Measurements from ENCODE around the gene ZNF350.
A peak's percentile ranks its signal among the peaks of the same experiment; 100 is the strongest.
"Not testable (repeated sequence)": the region's sequence is repeated elsewhere in the genome, so short reads cannot be mapped to it uniquely, and the experiment has no call there.

Gene ZNF350

DNA sequence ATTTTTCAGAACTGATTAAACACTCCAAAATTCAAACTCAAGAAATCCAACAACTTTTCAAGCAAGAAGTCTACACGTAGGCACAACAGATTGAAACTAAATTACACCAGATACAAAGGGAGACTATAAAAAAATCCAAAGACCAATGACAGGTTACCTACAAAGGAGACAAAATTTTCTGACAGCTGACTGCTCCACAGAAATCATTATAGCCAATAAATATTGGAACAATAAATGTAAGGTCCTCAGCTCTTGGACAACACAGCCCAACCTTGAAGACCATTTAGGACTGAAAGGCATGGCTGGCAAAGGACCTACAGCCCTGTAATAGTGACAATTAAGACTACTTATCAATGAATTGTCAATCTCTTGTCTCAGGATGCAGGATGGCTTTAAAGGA lies 15.9 kb downstream of the ZNF350 start:
- no peak for DNase-seq

DNA sequence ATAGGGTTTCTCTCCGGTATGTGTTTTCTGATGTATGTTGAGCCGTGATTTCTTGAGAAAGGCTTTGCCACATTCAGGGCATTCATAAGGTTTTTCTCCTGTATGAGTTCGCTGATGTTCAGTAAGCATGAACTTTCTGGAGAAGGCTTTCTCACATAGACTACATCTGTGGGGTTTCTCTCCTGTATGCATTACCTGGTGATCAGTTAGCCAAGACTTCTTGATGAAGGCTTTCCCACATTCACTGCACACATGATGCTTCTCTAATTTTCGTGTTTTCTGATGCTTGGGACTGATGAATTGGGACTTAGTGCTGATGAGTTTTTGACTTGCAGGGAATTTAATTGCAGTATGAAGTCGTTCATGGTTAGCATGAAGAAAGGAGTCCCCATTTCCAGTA lies 21.1 kb downstream of the ZNF350 start:
- no peak for DNase-seq

DNA sequence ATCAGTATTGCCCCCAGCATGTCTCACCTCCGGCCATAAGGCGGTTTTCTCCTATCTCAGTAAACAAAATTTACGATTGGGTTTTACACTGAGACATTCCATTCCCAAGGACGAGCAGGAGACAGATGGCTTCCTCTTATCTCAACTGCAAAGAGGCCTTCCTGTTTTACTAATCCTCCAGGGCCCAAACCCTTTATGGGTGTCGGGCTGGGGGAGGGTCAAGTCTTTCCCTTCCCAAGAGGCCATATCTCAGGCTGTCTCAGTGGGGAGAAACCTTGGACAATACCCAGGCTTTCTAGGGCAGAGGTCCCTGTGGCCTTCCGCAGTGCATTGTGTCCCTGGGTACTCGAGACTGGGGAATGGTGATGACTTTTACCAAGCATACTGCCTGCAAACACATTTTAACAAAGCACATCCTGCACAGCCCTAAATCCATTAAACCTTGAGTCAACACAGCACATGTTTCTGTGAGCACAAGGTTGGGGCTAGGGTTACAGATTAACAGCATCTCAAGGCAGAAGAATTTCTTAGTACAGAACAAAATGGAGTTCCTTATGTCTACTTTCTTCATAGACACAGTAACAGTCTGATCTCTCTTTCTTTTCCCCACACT lies 25.9 kb downstream of the ZNF350 start:
- DNase-seq = not testable (repeated sequence)

DNA sequence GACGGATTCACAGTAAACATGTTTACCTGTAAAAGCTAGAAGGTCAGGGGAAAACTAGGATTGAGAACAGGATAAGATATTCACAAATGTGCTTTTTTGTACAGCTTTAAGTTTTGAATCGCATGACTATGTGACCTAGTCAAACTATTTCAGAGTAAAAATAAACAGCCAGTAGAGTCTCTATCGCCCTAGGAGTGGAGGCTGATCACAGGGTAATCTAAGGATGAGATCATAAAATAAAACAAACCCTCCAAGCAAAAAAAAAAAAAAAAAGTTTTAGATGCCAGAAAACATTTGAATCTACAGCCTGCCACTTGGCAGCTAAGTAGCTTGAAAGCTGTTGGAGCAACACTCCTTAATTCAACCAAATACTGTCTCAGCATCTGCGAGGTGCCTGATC lies 26.8 kb downstream of the ZNF350 start:
- no peak for DNase-seq

DNA sequence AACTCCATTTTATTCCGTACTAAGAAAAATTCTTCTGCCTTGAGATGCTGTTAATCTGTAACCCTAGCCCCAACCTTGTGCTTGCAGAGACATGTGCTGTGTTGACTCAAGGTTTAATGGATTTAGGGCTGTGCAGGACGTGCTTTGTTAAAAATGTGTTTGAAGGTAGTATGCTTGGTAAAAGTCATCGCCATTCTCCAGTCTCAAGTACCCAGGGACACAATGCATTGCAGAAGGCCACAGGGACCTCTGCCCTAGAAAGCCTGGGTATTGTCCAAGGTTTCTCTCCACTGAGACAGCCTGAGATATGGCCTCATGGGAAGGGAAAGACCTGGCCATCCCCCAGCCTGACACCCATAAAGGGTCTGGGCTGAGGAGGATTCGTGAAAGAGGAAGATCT lies 28.8 kb downstream of the ZNF350 start:
- not testable (repeated sequence) for DNase-seq

DNA sequence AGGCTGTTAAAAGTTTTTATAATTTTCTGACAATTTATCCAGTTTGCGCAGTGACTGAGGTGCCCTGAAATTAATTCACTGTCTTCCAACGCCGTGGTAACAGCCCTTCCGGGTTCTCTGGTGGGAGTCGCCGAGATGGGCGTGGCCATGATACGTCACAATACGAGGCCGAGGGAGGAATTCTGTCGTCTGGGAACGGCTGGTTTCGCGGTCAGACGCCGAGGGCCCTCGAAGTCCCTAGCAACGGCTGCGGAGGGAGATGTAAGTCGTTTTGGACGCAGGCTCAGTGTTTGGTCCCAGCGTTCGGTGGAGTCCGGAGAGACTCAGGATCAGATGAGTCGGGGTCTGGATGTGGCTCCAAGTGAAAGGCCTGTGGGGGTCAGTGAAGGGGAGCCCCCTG lies 37.7 kb downstream of the ZNF350 start:
- DNase-seq = no peak

DNA sequence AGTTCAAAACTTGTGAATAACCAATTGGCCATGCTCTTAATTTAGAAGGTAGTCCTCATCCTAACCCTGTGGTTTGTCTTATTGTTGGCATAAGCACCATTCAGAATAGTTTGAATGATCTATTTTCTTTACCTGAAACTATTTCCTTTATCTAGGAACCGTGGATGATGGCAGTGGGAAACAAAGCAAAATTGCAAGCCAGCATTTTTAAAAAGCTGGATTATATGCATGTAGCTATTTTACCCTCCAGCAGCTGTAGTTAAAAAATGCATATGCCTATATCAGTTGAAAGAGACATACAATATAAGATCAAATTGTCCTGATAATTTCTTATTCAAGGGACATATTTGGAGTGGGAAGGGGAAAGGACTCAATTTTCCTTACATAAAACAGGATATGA lies 40.0 kb downstream of the ZNF350 start:
- DNase-seq = no peak

DNA sequence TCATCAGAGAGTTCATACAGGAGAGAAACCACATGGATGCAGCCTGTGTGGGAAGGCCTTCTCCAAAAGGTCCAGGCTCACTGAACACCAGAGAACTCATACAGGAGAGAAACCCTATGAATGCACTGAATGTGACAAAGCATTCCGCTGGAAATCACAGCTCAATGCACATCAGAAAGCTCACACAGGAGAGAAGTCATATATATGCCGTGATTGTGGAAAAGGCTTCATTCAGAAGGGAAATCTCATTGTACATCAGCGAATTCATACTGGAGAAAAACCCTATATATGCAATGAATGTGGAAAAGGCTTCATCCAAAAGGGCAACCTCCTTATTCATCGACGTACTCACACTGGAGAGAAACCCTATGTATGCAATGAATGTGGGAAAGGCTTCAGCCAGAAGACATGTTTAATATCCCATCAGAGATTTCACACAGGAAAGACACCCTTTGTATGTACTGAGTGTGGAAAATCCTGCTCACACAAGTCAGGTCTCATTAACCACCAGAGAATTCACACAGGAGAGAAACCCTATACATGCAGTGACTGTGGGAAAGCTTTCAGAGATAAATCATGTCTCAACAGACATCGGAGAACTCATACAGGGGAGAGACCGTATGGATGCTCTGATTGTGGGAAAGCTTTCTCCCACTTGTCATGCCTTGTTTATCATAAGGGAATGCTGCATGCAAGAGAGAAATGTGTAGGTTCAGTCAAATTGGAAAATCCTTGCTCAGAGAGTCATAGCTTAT lies 41.7 kb downstream of the ZNF350 start:
- DNase-seq = no peak

DNA sequence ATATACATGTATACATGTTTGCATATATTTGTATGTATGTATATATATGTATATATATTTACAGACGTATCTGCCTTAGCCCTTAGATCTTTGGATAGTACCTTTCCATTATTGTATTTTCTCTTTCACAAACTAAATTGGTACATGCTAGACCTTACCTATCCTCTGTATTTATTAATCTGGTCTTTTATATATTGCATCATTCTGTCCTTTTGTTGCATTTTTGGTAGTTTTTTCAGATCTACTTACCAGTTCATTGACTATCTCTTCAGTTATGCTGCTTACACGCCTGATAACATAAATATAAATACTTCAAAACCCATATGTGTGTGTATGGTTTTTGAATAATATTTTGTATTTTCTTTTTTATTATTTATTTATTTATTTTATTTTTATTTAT lies 47.7 kb downstream of the ZNF350 start:
- no peak for DNase-seq

DNA sequence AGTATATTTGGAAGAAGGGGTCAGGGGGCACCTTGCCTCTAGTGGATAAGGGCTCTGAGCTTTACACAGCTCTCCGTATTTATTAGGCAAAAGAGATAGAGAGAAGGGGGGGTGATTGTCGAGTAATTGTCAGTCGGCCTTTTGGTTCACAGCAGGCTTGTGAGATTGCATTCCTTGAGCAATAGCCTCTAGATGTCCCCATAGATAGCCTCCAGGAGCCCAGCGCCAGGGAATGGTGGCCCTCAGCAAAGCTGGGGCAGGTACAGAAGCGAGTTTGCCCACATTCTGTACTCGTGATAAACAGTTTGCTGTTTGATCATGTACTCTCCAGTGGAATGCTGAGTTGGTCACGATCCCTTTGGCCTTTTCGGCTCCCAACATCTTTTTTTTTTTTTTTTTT lies 54.7 kb downstream of the ZNF350 start:
- DNase-seq = no peak

DNA sequence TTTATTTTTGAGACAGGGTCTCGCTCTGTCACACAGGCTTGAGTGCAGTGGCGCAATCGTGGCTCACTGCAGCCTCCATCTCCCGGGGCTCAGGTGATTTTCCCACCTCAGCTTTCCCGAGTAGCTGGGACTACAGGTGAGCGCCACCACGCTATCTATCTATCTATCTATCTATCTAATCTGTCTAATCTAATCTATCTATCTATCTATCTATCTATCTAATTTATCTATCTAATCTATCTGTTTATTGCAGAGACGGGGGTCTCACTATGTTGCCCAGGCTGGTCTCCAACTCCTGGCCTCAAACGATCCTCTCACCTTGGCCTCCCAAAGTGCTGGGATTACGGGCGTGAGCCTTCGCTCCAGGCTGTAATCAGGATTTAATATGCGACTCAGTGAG lies 58.8 kb downstream of the ZNF350 start:
- DNase-seq = no peak

DNA sequence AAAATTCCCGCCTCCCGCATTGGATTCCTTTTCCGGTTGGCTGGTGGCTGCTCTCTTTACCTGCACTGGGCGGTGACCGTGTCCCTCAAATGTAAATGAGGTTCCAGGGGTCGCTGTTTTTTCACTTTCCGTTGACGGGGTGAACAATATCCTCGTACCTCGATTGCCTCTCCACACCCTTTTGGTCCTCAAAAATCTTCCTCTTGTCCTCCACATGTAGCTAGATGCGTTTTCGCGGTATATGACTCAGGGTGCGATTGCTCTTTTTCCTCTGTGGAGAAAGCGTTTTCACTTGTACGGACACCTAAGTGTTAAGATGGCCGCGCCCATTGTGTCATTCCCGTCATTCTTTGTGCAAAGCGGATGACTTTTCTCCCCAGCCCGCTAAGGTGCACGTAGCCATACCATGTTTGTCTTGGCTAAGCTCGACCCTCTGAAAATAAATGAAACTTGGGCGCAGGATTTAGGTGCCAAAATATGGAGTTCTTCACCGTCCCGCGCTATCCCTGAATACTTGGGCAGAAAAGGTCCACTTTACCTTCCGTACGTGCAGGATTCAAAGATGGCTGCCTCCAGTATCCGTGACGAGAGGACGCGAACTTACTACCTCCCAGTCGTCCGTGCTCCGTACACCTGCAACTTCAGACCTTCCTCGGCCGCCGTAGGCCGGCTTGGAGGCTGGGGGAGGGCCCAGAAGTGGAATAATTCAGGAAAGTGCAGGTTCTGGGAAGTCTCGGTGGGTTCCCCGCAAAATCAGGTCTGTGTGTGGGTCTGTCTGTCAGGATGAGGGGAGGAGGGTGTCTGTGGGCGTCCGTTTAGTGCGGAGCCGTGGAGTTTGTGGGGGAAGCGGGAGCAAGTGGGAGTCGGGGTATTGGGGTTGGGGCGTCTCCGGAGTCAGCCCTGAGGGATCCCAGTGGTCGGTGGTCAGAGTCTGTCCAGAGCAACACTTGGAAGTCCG lies 59.6 kb downstream of the ZNF350 start, which contains the start of gene ZNF613:
Gene ZNF613, plus strand, starts transcription at position 689 of the 958 bp plus-strand sequence. CDS start 8,749 bp downstream, outside the sequence.
- DNase-seq = peak; percentile 84

DNA sequence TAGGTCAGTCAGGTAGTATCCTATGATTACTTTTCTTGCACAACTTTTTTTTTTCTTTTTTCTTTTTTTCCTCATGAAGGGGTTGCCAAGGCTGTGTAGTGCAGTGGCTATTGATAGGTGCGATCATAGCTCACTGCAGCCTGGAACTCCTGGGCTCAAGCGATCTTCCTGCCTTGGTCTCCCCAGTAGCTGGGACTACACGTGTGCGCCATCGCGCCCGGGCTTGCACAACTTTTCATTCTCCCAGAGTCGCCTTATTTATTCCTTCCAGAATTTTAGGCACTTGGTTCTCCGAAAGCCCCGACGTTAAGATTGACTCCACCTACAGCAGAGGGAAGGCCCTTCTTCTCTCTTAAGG lies 60.2 kb downstream of the ZNF350 start:
- DNase-seq = peak; percentile 1

DNA sequence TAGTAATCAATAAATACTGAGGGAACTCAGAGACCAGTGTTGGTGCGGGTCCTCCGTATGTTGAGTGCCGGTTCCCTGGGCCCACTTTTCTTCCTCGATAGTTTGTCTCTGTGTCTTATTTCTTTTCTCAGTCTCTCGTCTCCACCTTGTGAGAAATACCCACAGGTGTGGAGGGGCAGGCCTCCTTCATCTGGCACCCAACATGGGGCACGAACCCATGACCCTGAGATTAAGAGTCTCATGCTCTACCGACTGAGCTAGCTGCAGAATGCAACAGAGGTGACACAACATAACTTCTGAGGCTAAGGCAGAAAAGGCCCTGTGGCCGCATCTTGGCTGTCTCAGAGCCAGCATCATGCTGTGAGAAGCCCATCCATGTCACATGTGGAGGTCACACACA lies 64.7 kb downstream of the ZNF350 start:
- no peak for DNase-seq

DNA sequence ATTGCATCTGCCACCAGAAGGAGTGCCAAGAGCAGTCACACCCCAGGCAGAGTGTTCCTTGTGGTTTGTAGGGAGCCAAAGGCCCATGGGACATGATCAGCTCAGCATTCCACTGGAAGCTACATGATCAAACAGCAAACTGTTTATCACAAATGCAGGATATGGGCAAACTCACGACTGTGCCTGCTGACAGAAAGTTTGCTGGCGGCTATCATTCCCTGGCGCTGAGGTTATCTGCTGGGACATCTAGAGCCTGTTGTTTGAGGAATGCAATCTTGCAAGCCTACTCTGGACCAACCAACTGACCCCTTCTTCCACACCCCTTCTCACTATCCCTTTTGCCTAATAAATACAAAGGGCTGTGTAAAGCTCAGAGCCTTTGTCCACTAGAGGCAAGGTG lies 67.0 kb downstream of the ZNF350 start:
- no peak for DNase-seq

DNA sequence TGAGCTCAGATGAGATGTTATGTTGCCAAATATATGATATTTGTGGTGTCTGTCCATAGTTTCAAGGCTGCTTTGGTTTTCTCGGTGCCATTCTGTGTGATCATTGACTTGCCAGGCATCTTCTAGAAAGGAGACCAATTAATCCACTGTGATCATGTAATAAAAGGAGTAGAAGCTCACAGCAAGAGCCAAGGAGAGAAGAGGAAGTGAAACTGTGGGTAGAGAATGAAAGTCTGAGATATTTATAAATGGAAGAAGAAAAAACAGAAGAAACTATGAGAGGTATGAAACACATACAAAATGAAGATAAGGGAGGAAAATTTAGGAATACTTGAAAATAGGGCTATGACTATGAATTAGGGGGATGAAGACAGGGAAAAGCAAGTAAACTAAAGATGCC lies 70.5 kb downstream of the ZNF350 start:
- no peak for DNase-seq

DNA sequence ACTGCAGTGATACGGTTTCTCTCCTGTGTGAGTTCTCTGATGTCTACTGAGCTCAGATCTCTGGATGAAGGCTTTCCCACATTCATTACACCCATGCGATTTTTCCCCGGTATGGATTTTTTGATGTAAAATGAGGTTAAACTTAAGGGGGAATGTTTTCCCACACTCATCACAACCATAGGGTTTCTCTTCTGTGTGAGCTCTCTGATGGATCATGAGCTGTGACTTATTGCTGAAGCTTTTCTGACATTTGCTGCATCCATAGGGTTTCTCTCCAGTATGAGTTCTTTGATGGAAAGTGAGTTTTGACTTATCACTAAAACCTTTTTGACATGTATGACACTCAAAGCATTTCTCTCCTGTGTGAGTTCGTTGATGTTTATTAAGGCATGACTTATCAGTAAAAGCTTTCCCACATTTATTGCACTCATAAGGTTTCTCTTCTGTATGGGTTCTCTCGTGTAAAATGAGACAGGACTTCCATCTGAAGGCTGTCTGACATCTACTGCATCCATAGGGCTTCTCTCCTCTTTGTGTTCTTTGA lies 71.2 kb downstream of the ZNF350 start:
- no peak for DNase-seq
